H1 (cell line): ENCODE measurements around the gene ZFAND5.

ENCODE experiments used
- CTBP2 ChIP-seq: IDR thresholded peaks from 2 replicates; pipeline ENCODE4 v1.7.0; 2011; ENCODE audit warnings: borderline replicate concordance, mild to moderate bottlenecking, moderate library complexity, mixed read lengths, low read length; ENCODE audit not compliant: insufficient read depth, insufficient read length
- EZH2 ChIP-seq: fragments of 200-600 bp; sonication (generic); IDR thresholded peaks from 2 replicates; pipeline ENCODE4 v1.7.1; 2012; ENCODE audit warnings: low read depth, mild to moderate bottlenecking, moderate library complexity, low read length, inconsistent platforms; ENCODE audit not compliant: severe bottlenecking
- HDAC2 ChIP-seq, 2 experiments: fragments of 300-600 bp in 1 of 2; sonication (generic) in 1 of 2; IDR thresholded peaks; 2 replicates each; pipeline ENCODE4 v1.6.1; 2011 to 2012; ENCODE audit warnings: low read depth in 2 of 2, low read length in 2 of 2, mild to moderate bottlenecking in 2 of 2, moderate library complexity in 2 of 2, borderline replicate concordance in 1 of 2, inconsistent platforms in 1 of 2
- POLR2A ChIP-seq, 2 experiments: IDR thresholded peaks; 1 replicate in 1 of 2; 2 replicates in 1 of 2; pipeline ENCODE4 v1.6.1; 2011; ENCODE audit warnings: low read depth in 2 of 2, low read length in 2 of 2, mild to moderate bottlenecking in 2 of 2; ENCODE audit errors: control extremely low read depth in 1 of 2
- SIN3A ChIP-seq, 2 experiments: IDR thresholded peaks in 1 of 2; conservative IDR thresholded peaks in 1 of 2; 2 replicates each; pipeline ENCODE4 v1.6.1; 2011 to 2012; ENCODE audit warnings: low read length in 2 of 2, improper control_type of control experiment in 1 of 2, low read depth in 1 of 2, mild to moderate bottlenecking in 1 of 2
- SIX5 ChIP-seq: IDR thresholded peaks from 2 replicates; pipeline ENCODE4 v1.6.1; 2011; ENCODE audit warnings: mild to moderate bottlenecking, low read depth, low read length
- SP1 ChIP-seq: IDR thresholded peaks from 2 replicates; pipeline ENCODE4 v1.6.1; 2011; ENCODE audit warnings: low read depth, low read length
- TAF1 ChIP-seq: IDR thresholded peaks from 2 replicates; pipeline ENCODE4 v1.6.1; 2011; ENCODE audit warnings: mild to moderate bottlenecking, low read depth, low read length
- TF ChIP-seq, protein P1 (sequence below), 3 experiments: IDR thresholded peaks; 1 replicate in 2 of 3; 2 replicates in 1 of 3; pipeline versions ENCODE4 v1.5.1 to v1.6.1; 2011; ENCODE audit warnings: low read length in 3 of 3, mild to moderate bottlenecking in 3 of 3, inconsistent platforms in 2 of 3, low read depth in 1 of 3, moderate library complexity in 1 of 3; ENCODE audit not compliant: insufficient read depth in 1 of 3; ENCODE audit errors: control extremely low read depth in 1 of 3

DNA sequence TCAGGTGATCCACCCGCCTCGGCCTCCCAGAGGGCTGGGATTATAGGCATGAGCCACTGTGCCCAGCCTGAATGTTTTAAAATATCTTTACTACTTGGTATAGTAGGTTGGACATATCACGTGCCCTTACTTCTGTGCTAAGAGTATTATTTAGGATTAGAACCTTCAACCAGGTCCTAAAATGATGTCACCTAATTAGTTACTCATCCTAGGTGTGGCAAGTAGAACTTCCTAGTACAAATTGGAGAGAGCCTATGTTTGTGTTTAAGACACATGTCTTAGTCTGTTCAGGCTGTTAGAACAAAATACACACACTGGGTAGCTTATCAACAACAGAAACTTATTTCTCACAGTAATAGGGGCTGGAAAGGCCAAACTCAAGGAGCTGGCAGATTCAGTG is 51.5 kb downstream of the ZFAND5 start:
- TF ChIP-seq, protein P1, sequence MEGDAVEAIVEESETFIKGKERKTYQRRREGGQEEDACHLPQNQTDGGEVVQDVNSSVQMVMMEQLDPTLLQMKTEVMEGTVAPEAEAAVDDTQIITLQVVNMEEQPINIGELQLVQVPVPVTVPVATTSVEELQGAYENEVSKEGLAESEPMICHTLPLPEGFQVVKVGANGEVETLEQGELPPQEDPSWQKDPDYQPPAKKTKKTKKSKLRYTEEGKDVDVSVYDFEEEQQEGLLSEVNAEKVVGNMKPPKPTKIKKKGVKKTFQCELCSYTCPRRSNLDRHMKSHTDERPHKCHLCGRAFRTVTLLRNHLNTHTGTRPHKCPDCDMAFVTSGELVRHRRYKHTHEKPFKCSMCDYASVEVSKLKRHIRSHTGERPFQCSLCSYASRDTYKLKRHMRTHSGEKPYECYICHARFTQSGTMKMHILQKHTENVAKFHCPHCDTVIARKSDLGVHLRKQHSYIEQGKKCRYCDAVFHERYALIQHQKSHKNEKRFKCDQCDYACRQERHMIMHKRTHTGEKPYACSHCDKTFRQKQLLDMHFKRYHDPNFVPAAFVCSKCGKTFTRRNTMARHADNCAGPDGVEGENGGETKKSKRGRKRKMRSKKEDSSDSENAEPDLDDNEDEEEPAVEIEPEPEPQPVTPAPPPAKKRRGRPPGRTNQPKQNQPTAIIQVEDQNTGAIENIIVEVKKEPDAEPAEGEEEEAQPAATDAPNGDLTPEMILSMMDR (IDR thresholded peaks at IDR 0.05; ENCODE audit: control extremely low read depth in 1 of 3, insufficient read depth in 1 of 3, low read depth in 1 of 3, low read length in 3 of 3): no peak
- TF ChIP-seq EZH2 (no peak), TAF1 (no peak), SP1 (no peak), HDAC2 (IDR thresholded peaks at IDR 0.05; ENCODE audit: borderline replicate concordance in 1 of 2, low read depth in 2 of 2, low read length in 2 of 2) (no peak), POLR2A (IDR thresholded peaks at IDR 0.05; ENCODE audit: control extremely low read depth in 1 of 2, low read depth in 2 of 2, low read length in 2 of 2) (no peak), CTBP2 (no peak), SIX5 (no peak), SIN3A (conservative IDR thresholded peaks at IDR 0.05 in 1 of 2, IDR thresholded peaks at IDR 0.05 in 1 of 2; ENCODE audit: low read depth in 1 of 2, low read length in 2 of 2) (no peak)
